GM23248 (cell line): ENCODE results near the gene SKI. TPM values are rescaled to one million over a fixed set of nuclear protein-coding genes. Genes with fewer than 3 reads are reported as not detected.

Source experiments
- DNase-seq: peaks from one replicate; pipeline ENCODE4 v3.0.0-alpha.2; 2015
- H2AFZ ChIP-seq: fragments of 200-600 bp; sonication (generic); 2 replicates; pipeline ENCODE4 v1.6.1; 2016; ENCODE audit warnings: antibody characterized with exemption
- H3F3A ChIP-seq: fragments of 200-600 bp; sonication (generic); 2 replicates; pipeline ENCODE4 v1.6.1; 2016; ENCODE audit warnings: mild to moderate bottlenecking, antibody characterized with exemption, mixed run types; ENCODE audit not compliant: insufficient read depth
- H3K27ac ChIP-seq: fragments of 200-600 bp; sonication (generic); 2 replicates; pipeline ENCODE4 v1.5.1; 2016; ENCODE audit warnings: mild to moderate bottlenecking
- H3K27me3 ChIP-seq: fragments of 200-600 bp; sonication (generic); replicated peaks from 2 replicates; pipeline ENCODE4 v1.6.1; 2016; ENCODE audit warnings: mild to moderate bottlenecking; ENCODE audit not compliant: insufficient read depth
- H3K36me3 ChIP-seq: fragments of 200-600 bp; sonication (generic); 2 replicates; pipeline ENCODE4 v1.6.1; 2016; ENCODE audit warnings: low read depth, mild to moderate bottlenecking
- H3K4me1 ChIP-seq: fragments of 200-600 bp; sonication (generic); 2 replicates; pipeline ENCODE4 v1.6.1; 2016; ENCODE audit warnings: mild to moderate bottlenecking; ENCODE audit not compliant: insufficient read depth
- H3K4me2 ChIP-seq: fragments of 200-600 bp; sonication (generic); one replicate; pipeline ENCODE4 v1.6.1; 2016; ENCODE audit warnings: mild to moderate bottlenecking; ENCODE audit not compliant: unreplicated experiment
- H3K4me3 ChIP-seq: fragments of 200-600 bp; sonication (generic); 2 replicates; pipeline ENCODE4 v1.5.1; 2016; ENCODE audit warnings: mild to moderate bottlenecking
- H3K79me2 ChIP-seq: fragments of 200-600 bp; sonication (generic); 2 replicates; pipeline ENCODE4 v1.6.1; 2016; ENCODE audit warnings: mild to moderate bottlenecking; ENCODE audit not compliant: insufficient read depth
- H3K9ac ChIP-seq: fragments of 200-600 bp; sonication (generic); 2 replicates; pipeline ENCODE4 v1.6.1; 2016; ENCODE audit warnings: mild to moderate bottlenecking
- H3K9me2 ChIP-seq: fragments of 200-600 bp; sonication (generic); 2 replicates; pipeline ENCODE4 v1.6.1; 2016; ENCODE audit warnings: mixed run types, mild to moderate bottlenecking, moderate library complexity; ENCODE audit not compliant: insufficient read depth
- H3K9me3 ChIP-seq: fragments of 200-600 bp; sonication (generic); one replicate; pipeline ENCODE4 v1.6.1; 2017; ENCODE audit warnings: low read depth
- H4K20me1 ChIP-seq: fragments of 200-600 bp; sonication (generic); 2 replicates; pipeline ENCODE4 v1.6.0; 2016; ENCODE audit not compliant: insufficient read depth
- EZH2 ChIP-seq: fragments of 200-600 bp; sonication (generic); IDR thresholded peaks from 2 replicates; pipeline ENCODE4 v1.6.1; 2018; ENCODE audit warnings: antibody characterized with exemption, mild to moderate bottlenecking; ENCODE audit not compliant: insufficient read depth, poor library complexity, severe bottlenecking
- EZH2phosphoT487 ChIP-seq: fragments of 200-600 bp; sonication (generic); IDR thresholded peaks from 2 replicates; pipeline ENCODE4 v1.6.1; 2018; ENCODE audit warnings: antibody characterized with exemption, moderate library complexity, mild to moderate bottlenecking, low read depth; ENCODE audit not compliant: insufficient read depth
- WGBS, 2 experiments: methylation state at CpG; one replicate each; pipeline ENCODE4 v1.1.6; 2015 to 2017; ENCODE audit warnings: low lambda C conversion rate in 2 of 2, low coverage in 1 of 2; ENCODE audit errors: missing lambda C conversion rate in 2 of 2; 5-methylcytosine and 5-hydroxymethylcytosine counted together
- in situ Hi-C: fragments of 300-500 bp; cut with MboI; formaldehyde crosslinking; loops from 2 replicates; pipeline ENCODE4 v1.15.0; 2020
- polyA plus RNA-seq: library from polyadenylated mRNA; unstranded; fragments of >200 nt; fragmentation: Nextera tagmentation; extraction: Ambion mirVana; gene quantifications from 2 replicates; pipeline ENCODE4 v1.2.1, GENCODE V29; 2016
- total RNA-seq: library from RNA; depleted of rRNA; stranded (reverse); fragments of >200 nt; shearing (Covaris generic); gene quantifications from 2 replicates; pipeline ENCODE4 v1.2.3, GENCODE V29; 2014

Gene SKI
- total and polyA plus RNA-seq, 2 experiments from 2014 or later: 3.8 to 23.1 TPM

DNA sequence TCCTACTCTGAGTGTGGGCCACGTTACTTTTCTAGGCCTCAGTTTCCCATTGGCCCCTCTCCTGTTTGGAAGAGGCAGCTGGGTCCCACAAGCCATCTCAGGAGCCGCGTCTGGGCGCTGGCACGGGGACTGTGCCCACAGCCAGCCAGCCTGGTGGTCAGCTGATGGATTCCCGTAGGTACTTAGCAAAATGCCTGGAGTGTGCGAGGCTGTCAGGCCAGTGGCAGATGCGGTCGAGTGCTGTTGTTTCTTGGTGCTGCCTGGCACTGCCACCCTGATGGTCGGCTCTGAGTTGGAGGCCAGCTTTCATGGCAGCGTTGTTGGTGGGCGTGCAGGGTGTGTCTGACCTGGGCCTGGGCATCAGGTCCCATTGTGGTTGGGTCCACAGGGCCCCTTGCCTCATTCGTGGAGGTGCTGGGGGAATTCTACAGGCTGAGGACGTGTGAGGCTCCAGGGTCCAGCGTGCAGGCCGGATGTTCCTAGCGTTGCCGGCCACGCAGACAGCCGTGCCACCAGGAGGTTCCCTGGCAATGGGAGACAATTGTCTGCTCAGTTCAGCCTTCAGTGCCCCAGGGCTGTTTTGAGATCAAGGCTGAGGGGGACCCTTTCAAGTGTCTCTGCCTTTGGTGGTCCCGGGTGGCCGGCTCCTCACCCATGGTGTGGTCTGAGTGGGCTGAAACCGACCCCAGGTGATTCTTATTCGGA is 20.9 kb downstream of the SKI start:
- no peaks in the 10 kb centered on the region for H3K9me3 ChIP-seq
- TF ChIP-seq EZH2phosphoT487 (no peak), EZH2 (no peak)
- WGBS, 2 experiments: 75 to 78% methylated on average over 24 of the region's 24 CpGs
- peaks cover 100% of the 10 kb centered on the region for H3K79me2 ChIP-seq
- no peak overlapping the region for H2AFZ ChIP-seq
- peaks cover 27% of the 10 kb centered on the region for H4K20me1 ChIP-seq
- no peaks in the 10 kb centered on the region for H3K27me3 ChIP-seq
- H3K4me3 ChIP-seq: no peak overlapping the region
- no peaks in the 10 kb centered on the region for H3K9me2 ChIP-seq
- H3K4me1 ChIP-seq: peaks cover 41% of the 10 kb centered on the region
- DNase-seq: no peak
- H3K4me2 ChIP-seq: no peak overlapping the region
- in situ Hi-C loops: no loop called here
- H3F3A ChIP-seq: peaks cover 26% of the 10 kb centered on the region
- H3K27ac ChIP-seq: 0 out of 2 replicates have a peak overlapping the region, but pooled peaks have one; percentile 83
- no peak overlapping the region for H3K9ac ChIP-seq
- no peaks in the 10 kb centered on the region; the same call in 1 of the 2 replicates for H3K36me3 ChIP-seq

DNA sequence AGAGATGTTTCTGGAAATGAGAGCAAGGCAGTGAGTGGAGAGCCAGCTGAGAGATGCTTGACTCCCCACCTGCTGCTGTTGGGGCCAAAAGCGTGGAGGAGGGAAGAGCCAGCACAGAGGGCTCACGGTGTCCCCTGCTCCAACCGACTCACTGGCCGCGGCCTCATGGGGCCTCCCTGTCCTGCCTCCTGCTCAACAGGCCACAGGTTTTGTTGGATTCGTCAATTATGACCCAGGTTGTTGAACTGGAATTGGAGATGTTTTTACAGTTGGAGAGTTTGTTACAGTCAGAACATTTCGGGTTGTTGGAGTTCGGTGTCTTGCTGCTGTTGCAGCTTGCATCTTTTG is 21.4 kb downstream of the SKI start:
- no peak for DNase-seq
- H3K4me3 ChIP-seq: no peak overlapping the region
- in situ Hi-C loops: no loop called here
- no peak overlapping the region for H3K4me2 ChIP-seq
- H3K9ac ChIP-seq: no peak overlapping the region
- no peak overlapping the region for H2AFZ ChIP-seq
- H3K9me2 ChIP-seq: no peaks in the 10 kb centered on the region
- H3K36me3 ChIP-seq: no peaks in the 10 kb centered on the region; the same call in 1 of the 2 replicates
- H3K27ac ChIP-seq: no peak overlapping the region
- peaks cover 22% of the 10 kb centered on the region for H3F3A ChIP-seq
- 73 to 80% methylated on average over 8 of the region's 8 CpGs for WGBS, 2 experiments
- H3K27me3 ChIP-seq: no peaks in the 10 kb centered on the region
- TF ChIP-seq EZH2 (no peak), EZH2phosphoT487 (no peak)
- H3K9me3 ChIP-seq: no peaks in the 10 kb centered on the region
- peaks cover 100% of the 10 kb centered on the region for H3K79me2 ChIP-seq
- H3K4me1 ChIP-seq: peaks cover 40% of the 10 kb centered on the region
- peaks cover 27% of the 10 kb centered on the region for H4K20me1 ChIP-seq

DNA sequence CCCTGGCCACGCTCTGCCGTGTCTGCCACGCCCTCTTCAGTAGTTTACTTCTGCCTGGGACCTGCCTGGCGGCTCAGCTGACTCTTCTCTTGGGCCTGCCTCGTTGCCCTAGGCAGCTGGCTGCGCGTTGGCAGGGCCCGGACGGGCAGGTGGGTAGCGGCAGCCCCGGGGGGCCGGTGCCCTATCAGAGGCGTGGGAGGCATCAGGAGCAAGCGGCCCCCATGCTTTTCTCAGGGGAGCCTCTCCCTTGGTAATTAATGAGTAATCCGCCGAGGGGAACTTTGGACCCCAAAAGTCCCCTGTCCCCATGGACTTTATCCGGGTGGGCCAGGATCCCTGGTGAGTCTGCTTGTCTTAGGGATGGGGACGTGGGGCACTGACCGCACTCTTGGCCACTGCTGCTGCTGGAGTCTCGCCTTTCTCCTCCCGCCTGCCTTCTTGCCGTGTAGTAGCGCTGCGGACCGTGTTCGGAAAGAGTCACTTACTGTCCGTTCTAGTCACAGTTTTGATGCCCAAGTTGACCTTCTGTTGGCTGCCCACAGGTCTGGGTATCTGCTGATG is 22.7 kb downstream of the SKI start:
- no peak for DNase-seq
- no peak overlapping the region for H3K4me2 ChIP-seq
- H3K36me3 ChIP-seq: no peaks in the 10 kb centered on the region
- no peaks in the 10 kb centered on the region for H3K27me3 ChIP-seq
- no peak overlapping the region for H3K4me3 ChIP-seq
- WGBS, 2 experiments: 71 to 72% methylated on average over 26 to 27 of the region's 27 CpGs
- in situ Hi-C loops: no loop called here
- H3K9ac ChIP-seq: no peak overlapping the region
- peaks cover 39% of the 10 kb centered on the region for H3K4me1 ChIP-seq
- H3K9me3 ChIP-seq: no peaks in the 10 kb centered on the region
- H3K79me2 ChIP-seq: peaks cover 100% of the 10 kb centered on the region
- no peak for TF ChIP-seq EZH2phosphoT487
- no peak for TF ChIP-seq EZH2
- peaks cover 32% of the 10 kb centered on the region for H3F3A ChIP-seq
- H3K27ac ChIP-seq: no peak overlapping the region
- H2AFZ ChIP-seq: no peak overlapping the region
- no peaks in the 10 kb centered on the region for H3K9me2 ChIP-seq
- H4K20me1 ChIP-seq: peaks cover 27% of the 10 kb centered on the region

DNA sequence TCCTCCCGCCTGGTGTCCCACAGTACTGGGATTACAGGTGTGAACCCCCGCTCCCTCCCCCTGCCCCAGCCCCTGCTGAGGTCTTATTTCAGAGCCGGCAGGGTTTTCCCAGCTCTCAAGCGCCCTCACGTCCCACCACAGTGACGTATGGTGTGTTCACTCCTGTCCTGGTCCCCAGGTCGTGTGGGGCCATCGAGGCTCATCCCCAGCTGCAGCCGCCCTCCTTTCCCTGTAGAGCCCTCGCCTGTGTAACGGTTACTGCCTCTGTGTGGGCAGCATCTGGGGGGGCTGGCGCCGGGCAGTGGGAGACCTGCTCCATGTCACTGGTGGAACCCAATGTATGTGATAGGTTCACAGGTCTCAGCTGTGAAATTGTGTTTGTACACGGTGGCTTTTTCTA is 23.2 kb downstream of the SKI start:
- Histone ChIP-seq H2AFZ (no peak overlapping the region), H3K4me3 (no peak overlapping the region), H3K9ac (no peak overlapping the region), H3K9me2 (no peaks in the 10 kb centered on the region), H3F3A (peaks cover 33% of the 10 kb centered on the region), H3K79me2 (peaks cover 100% of the 10 kb centered on the region), H4K20me1 (peaks cover 28% of the 10 kb centered on the region), H3K27me3 (no peaks in the 10 kb centered on the region), H3K36me3 (no peaks in the 10 kb centered on the region), H3K4me2 (no peak overlapping the region), H3K27ac (no peak overlapping the region), H3K9me3 (no peaks in the 10 kb centered on the region), H3K4me1 (peaks cover 34% of the 10 kb centered on the region)
- TF ChIP-seq EZH2phosphoT487 (no peak), EZH2 (no peak)
- 75 to 79% methylated on average over 14 of the region's 14 CpGs for WGBS, 2 experiments
- in situ Hi-C loops: no loop called here
- DNase-seq: no peak
